ENCODE results near the gene MTCH2.

Gene MTCH2

GRCh38 chr11:47571895-47572294, 70.5 kb downstream of the MTCH2 start:
- H3K36me3 ChIP-seq (replicated peaks; ENCODE audit: low read depth, low read length): peaks cover 44% of the 10 kb centered on the region
- H2AFZ ChIP-seq (ENCODE audit: low read depth, low read length): no peak overlapping the region
- TF ChIP-seq CTCF (IDR thresholded peaks at IDR 0.05; ENCODE audit: low read depth, low read length) (no peak), EZH2phosphoT487 (IDR thresholded peaks at IDR 0.05; ENCODE audit: low read depth) (no peak)
- peaks cover under 1% of the 10 kb centered on the region; the same call in 1 of the 2 replicates for H3K4me1 ChIP-seq (ENCODE audit: low read length)
- H3K79me2 ChIP-seq (ENCODE audit: low read length): peaks cover 69% of the 10 kb centered on the region
- H3K4me3 ChIP-seq (ENCODE audit: low read length): no peak overlapping the region
- no peaks in the 10 kb centered on the region for H3K9me3 ChIP-seq (ENCODE audit: insufficient read depth, low read length)
- H4K20me1 ChIP-seq (ENCODE audit: insufficient read depth, low read length): no peaks in the 10 kb centered on the region
- no peak overlapping the region for H3K4me2 ChIP-seq (ENCODE audit: low read length)
- no peaks in the 10 kb centered on the region for H3K27me3 ChIP-seq (ENCODE audit: low read depth, low read length)
- no peak overlapping the region for H3K9ac ChIP-seq (ENCODE audit: low read length)
- no peak overlapping the region for H3K27ac ChIP-seq (ENCODE audit: low read length)

GRCh38 chr11:47571357-47571729, 71.0 kb downstream of the MTCH2 start:
- Histone ChIP-seq H3K27ac (ENCODE audit: low read length) (no peak overlapping the region), H3K27me3 (ENCODE audit: low read depth, low read length) (no peaks in the 10 kb centered on the region), H3K9me3 (ENCODE audit: insufficient read depth, low read length) (no peaks in the 10 kb centered on the region), H3K4me2 (ENCODE audit: low read length) (no peak overlapping the region), H3K36me3 (replicated peaks; ENCODE audit: low read depth, low read length) (peaks cover 47% of the 10 kb centered on the region), H3K9ac (ENCODE audit: low read length) (no peak overlapping the region), H3K4me3 (ENCODE audit: low read length) (no peak overlapping the region), H3K79me2 (ENCODE audit: low read length) (peaks cover 72% of the 10 kb centered on the region), H4K20me1 (ENCODE audit: insufficient read depth, low read length) (no peaks in the 10 kb centered on the region), H2AFZ (ENCODE audit: low read depth, low read length) (no peak overlapping the region), H3K4me1 (ENCODE audit: low read length) (peaks cover 6% of the 10 kb centered on the region)
- TF ChIP-seq CTCF (IDR thresholded peaks at IDR 0.05; ENCODE audit: low read depth, low read length): no peak
- no peak for TF ChIP-seq EZH2phosphoT487 (IDR thresholded peaks at IDR 0.05; ENCODE audit: low read depth)

GRCh38 chr11:47570651-47571356, 71.6 kb downstream of the MTCH2 start:
- H3K4me3 ChIP-seq (ENCODE audit: low read length): no peak overlapping the region
- H4K20me1 ChIP-seq (ENCODE audit: insufficient read depth, low read length): no peaks in the 10 kb centered on the region
- TF ChIP-seq CTCF (IDR thresholded peaks at IDR 0.05; ENCODE audit: low read depth, low read length) (no peak), EZH2phosphoT487 (IDR thresholded peaks at IDR 0.05; ENCODE audit: low read depth) (no peak)
- H2AFZ ChIP-seq (ENCODE audit: low read depth, low read length): no peak overlapping the region
- H3K4me1 ChIP-seq (ENCODE audit: low read length): peaks cover 7% of the 10 kb centered on the region
- peaks cover 75% of the 10 kb centered on the region for H3K79me2 ChIP-seq (ENCODE audit: low read length)
- H3K4me2 ChIP-seq (ENCODE audit: low read length): no peak overlapping the region
- no peak overlapping the region for H3K27ac ChIP-seq (ENCODE audit: low read length)
- no peaks in the 10 kb centered on the region for H3K27me3 ChIP-seq (ENCODE audit: low read depth, low read length)
- peaks cover 44% of the 10 kb centered on the region for H3K36me3 ChIP-seq (replicated peaks; ENCODE audit: low read depth, low read length)
- no peak overlapping the region for H3K9ac ChIP-seq (ENCODE audit: low read length)
- H3K9me3 ChIP-seq (ENCODE audit: insufficient read depth, low read length): no peaks in the 10 kb centered on the region

DNA sequence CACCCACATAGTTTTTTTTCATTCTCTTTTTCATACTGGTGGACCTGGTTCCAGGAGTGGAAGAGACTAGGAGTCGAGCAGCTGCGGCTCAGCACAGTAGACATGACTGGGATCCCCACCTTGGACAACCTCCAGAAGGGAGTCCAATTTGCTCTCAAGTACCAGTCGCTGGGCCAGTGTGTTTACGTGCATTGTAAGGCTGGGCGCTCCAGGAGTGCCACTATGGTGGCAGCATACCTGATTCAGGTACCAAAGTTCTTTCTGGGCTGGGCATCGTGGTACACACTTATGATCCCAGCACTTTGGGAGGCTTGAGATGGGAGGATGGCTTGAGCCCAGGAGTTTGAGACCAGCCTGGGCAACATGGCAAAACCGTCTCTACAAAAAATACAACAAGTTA, 72.7 kb downstream of the MTCH2 start:
- Histone ChIP-seq H3K27me3 (ENCODE audit: low read depth, low read length) (no peaks in the 10 kb centered on the region), H2AFZ (ENCODE audit: low read depth, low read length) (no peak overlapping the region), H3K36me3 (replicated peaks; ENCODE audit: low read depth, low read length) (peaks cover 39% of the 10 kb centered on the region), H4K20me1 (ENCODE audit: insufficient read depth, low read length) (no peaks in the 10 kb centered on the region), H3K4me3 (ENCODE audit: low read length) (no peak overlapping the region), H3K4me2 (ENCODE audit: low read length) (no peak overlapping the region), H3K9me3 (ENCODE audit: insufficient read depth, low read length) (no peaks in the 10 kb centered on the region), H3K79me2 (ENCODE audit: low read length) (peaks cover 80% of the 10 kb centered on the region), H3K27ac (ENCODE audit: low read length) (no peak overlapping the region), H3K9ac (ENCODE audit: low read length) (no peak overlapping the region), H3K4me1 (ENCODE audit: low read length) (peaks cover 11% of the 10 kb centered on the region)
- no peak for TF ChIP-seq EZH2phosphoT487 (IDR thresholded peaks at IDR 0.05; ENCODE audit: low read depth)
- TF ChIP-seq CTCF (IDR thresholded peaks at IDR 0.05; ENCODE audit: low read depth, low read length): no peak

All from OCI-LY3 (cell line).